HAP-1 (cell line): ENCODE measurements around the gene CRLF3.
"Not testable (repeated sequence)": the region's sequence is repeated elsewhere in the genome, so short reads cannot be mapped to it uniquely, and the experiment has no call there.

Source experiments
- DNase-seq, 2 experiments: peaks; one replicate each; pipeline ENCODE4 v3.0.0-alpha.2; 2016 to 2020; ENCODE audit warnings: low spot score in 2 of 2
- H3K27me3 ChIP-seq: fragments of 250-450 bp; sonication (Bioruptor Pico); 2 replicates; pipeline ENCODE4 v1.5.1; 2020; ENCODE audit warnings: low read depth, mild to moderate bottlenecking, moderate library complexity
- H3K36me3 ChIP-seq: fragments of 250-450 bp; sonication (Bioruptor Pico); replicated peaks from 2 replicates; pipeline ENCODE4 v1.5.1; 2020; ENCODE audit warnings: mild to moderate bottlenecking
- H3K4me1 ChIP-seq: fragments of 250-450 bp; sonication (Bioruptor Pico); 2 replicates; pipeline ENCODE4 v1.5.1; 2020; ENCODE audit warnings: mild to moderate bottlenecking
- H3K4me3 ChIP-seq: fragments of 250-450 bp; sonication (Bioruptor Pico); 2 replicates; pipeline ENCODE4 v1.5.1; 2020; ENCODE audit warnings: mild to moderate bottlenecking, moderate library complexity
- H3K9me3 ChIP-seq: fragments of 250-450 bp; sonication (Bioruptor Pico); 2 replicates; pipeline ENCODE4 v1.5.1; 2020; ENCODE audit warnings: mild to moderate bottlenecking, moderate library complexity
- in situ Hi-C: fragments of 300-500 bp; cut with MboI; formaldehyde crosslinking; loops from 3 replicates; pipeline ENCODE4 v1.14.3; 2020; ENCODE audit warnings: low sequenced_read_pairs, inconsistent platforms, mixed read lengths

The CRLF3 gene

DNA sequence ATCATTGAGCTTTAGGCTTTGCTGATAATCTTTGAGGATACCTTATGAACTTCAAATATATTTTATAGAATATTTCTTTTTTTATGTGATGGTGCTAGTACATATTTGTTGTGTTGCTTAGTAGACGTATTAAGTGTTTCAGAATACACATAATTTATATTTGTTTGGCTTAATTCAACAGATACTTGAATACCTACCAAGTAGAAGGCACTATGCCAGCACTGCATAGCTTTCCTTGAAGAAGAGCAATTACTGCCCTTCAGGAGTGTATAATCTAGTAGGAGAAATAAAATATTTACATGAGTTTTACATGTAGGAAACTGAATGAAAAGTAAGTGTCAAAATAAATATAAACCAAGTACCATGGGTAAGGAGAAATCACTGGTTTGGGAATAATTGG is 81.8 kb downstream of the CRLF3 start:
- DNase-seq, H3K4me3 ChIP-seq, H3K4me1 ChIP-seq, H3K27me3 ChIP-seq, in situ Hi-C loops, H3K9me3 ChIP-seq: not testable (repeated sequence)
- peaks cover 42% of the 10 kb centered on the region for H3K36me3 ChIP-seq

DNA sequence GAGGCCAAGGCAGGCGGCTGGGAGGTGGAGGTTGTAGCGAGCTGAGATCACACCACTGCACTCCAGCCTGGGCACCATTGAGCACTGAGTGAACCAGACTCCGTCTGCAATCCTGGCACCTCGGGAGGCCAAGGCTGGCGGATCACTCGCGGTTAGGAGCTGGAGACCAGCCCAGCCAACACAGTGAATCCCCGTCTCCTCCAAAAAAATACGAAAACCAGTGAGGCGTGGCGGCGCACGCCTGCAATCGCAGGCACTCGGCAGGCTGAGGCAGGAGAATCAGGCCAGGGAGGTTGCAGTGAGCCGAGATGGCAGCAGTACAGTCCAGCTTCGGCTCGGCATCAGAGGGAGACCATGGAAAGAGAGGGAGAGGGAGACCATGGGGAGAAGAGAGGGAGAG is 88.1 kb downstream of the CRLF3 start:
- DNase-seq = peak in 1 of 2 experiments; percentile 1
- peaks cover 16% of the 10 kb centered on the region for H3K36me3 ChIP-seq
- H3K9me3 ChIP-seq, in situ Hi-C loops, H3K4me3 ChIP-seq, H3K27me3 ChIP-seq, H3K4me1 ChIP-seq: not testable (repeated sequence)

DNA sequence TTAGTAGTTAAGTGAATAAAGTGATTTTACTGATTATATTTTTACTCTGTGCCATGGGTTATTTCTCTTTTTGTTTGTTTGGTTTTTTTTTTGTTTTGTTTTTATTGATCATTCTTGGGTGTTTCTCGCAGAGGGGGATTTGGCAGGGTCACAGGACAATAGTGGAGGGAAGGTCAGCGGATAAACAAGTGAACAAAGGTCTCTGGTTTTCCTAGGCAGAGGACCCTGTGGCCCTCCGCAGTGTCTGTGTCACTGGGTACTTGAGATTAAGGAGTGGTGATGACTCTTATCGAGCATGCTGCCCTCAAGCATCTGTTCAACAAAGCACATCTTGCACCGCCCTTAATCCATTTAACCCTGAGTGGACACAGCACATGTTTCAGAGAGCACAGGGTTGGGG is 88.8 kb downstream of the CRLF3 start:
- H3K4me1 ChIP-seq, H3K9me3 ChIP-seq, DNase-seq, in situ Hi-C loops, H3K27me3 ChIP-seq, H3K4me3 ChIP-seq: not testable (repeated sequence)
- H3K36me3 ChIP-seq = peaks cover 13% of the 10 kb centered on the region

DNA sequence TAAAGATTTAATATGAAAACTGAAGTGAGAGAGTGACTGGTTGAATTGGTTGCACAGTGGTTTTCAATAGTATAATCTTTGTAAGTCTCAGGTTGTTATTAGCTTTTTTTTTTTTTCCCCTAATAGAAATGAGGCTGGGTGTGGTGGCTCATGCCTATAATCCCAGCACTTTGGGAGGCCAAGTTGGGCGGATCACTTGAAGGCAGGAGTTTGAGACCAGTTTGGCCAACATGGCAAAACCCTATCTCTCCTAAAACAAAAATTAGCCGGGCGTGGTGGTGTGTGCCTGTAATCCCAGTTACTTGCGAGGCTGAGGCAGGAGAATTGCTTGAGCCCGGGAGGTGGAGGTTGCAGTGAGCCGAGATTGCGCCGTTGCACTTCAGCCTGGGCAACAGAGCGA is 89.3 kb downstream of the CRLF3 start:
- H3K27me3 ChIP-seq, DNase-seq, H3K4me3 ChIP-seq, H3K4me1 ChIP-seq, H3K9me3 ChIP-seq, in situ Hi-C loops: not testable (repeated sequence)
- H3K36me3 ChIP-seq = peaks cover 13% of the 10 kb centered on the region

DNA sequence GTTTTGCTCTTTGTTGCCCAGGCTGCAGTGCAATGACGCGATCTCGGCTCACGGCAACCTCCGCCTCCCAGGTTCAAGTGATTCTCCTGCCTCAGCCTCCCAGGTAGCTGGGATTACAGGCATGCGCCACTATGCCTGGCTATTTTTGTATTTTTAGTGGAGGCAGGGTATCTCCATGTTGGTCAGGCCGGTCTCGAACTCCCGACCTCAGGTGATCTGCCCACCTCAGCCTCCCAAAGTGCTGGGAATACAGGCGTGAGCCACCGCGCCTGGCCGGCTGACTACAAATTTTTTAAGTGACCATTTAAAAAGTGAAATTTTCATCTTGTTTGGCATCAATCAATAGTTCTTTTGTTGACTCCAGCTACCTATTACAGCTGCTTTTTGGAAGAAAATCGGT is 90.3 kb downstream of the CRLF3 start:
- H3K4me1 ChIP-seq, H3K27me3 ChIP-seq, H3K9me3 ChIP-seq, DNase-seq, in situ Hi-C loops: not testable (repeated sequence)
- 0 out of 2 replicates have a peak overlapping the region, but pooled peaks have one; percentile 3 for H3K4me3 ChIP-seq
- H3K36me3 ChIP-seq = peaks cover 13% of the 10 kb centered on the region
